Measurements from ENCODE around the gene ZNF135. TPM values are rescaled to one million over a fixed set of nuclear protein-coding genes. Genes with fewer than 3 reads are reported as not detected.
A peak's percentile ranks its signal among the peaks of the same experiment; 100 is the strongest.

ZNF135 gene
- total and polyA plus RNA-seq, 2 experiments from 2014 or later = 4.8 to 10.3 TPM

DNA sequence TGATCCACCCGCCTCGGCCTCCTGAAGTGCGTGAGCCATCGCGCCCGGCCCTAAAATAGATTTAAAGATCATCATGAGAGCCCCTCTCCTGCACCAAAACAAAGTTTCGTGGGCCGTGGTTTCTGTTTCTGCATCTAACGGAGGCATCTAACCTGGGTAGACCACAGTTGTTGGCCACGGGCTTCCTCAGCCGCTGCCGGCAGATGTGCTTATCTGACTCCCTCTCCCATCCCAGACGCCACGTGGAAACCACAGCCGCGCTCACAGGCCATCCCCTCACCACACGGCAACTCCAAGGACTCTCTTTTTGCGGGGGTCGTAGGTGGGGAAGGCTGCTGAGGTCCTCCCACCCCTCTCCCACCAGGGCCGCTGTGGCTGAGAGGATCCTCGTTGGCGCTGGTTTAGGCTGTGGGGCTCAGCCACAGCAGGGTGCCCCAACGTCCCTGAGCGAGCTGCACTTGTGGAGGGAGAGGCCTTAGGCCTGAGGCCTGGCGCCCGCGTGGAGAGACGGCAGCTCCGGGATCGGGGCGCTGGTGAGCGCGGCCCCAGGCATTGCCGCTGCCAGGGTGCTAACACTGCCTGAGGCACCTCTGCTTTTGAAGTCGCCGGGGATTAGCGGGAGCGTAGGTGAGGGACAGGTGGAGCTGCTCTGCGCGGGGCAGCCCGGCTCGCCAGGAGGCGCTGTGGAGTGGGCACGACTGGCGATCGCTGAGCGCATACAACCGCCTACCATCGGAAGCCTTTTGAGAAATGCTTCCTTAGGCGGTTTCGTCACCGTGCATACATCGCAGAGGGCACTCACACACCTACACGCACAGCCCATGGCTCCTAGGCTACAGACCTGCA, 16.4 kb upstream of the ZNF135 start:
- no peaks in the 10 kb centered on the region for H3K79me2 ChIP-seq (replicated peaks; ENCODE audit: insufficient read depth)
- H2AFZ ChIP-seq = peak overlapping the region; percentile 89
- H3K27ac ChIP-seq (ENCODE audit: low read depth) = no peak overlapping the region
- DNase-seq (ENCODE audit: low spot score) = peak; percentile 94
- no peak overlapping the region for H3K27ac Mint-ChIP-seq
- TF ChIP-seq POLR2AphosphoS5 (IDR thresholded peaks at IDR 0.05; ENCODE audit: low read depth) (peak; percentile 24; the same call in 1 of the 2 replicates), CREB1 (CRISPR knock-in tag; IDR thresholded peaks at IDR 0.05; ENCODE audit: low read depth) (no peak)
- TF ChIP-seq, protein P1, sequence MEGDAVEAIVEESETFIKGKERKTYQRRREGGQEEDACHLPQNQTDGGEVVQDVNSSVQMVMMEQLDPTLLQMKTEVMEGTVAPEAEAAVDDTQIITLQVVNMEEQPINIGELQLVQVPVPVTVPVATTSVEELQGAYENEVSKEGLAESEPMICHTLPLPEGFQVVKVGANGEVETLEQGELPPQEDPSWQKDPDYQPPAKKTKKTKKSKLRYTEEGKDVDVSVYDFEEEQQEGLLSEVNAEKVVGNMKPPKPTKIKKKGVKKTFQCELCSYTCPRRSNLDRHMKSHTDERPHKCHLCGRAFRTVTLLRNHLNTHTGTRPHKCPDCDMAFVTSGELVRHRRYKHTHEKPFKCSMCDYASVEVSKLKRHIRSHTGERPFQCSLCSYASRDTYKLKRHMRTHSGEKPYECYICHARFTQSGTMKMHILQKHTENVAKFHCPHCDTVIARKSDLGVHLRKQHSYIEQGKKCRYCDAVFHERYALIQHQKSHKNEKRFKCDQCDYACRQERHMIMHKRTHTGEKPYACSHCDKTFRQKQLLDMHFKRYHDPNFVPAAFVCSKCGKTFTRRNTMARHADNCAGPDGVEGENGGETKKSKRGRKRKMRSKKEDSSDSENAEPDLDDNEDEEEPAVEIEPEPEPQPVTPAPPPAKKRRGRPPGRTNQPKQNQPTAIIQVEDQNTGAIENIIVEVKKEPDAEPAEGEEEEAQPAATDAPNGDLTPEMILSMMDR (conservative IDR thresholded peaks at IDR 0.05; ENCODE audit: low read depth in 2 of 2) = peak; percentile 73 to 91
- H3K36me3 ChIP-seq (ENCODE audit: insufficient read depth) = no peaks in the 10 kb centered on the region
- peak overlapping the region; percentile 76 for H3K4me2 ChIP-seq
- H4K20me1 ChIP-seq (replicated peaks; ENCODE audit: insufficient read depth) = no peaks in the 10 kb centered on the region
- H3K4me3 ChIP-seq = peak overlapping the region; percentile 45
- peaks cover 3% of the 10 kb centered on the region; the same call in 2 of the 3 replicates for H3K4me1 Mint-ChIP-seq
- peaks cover 82% of the 10 kb centered on the region for H3K9me3 Mint-ChIP-seq
- H3K9me2 ChIP-seq (ENCODE audit: insufficient read depth) = no peaks in the 10 kb centered on the region
- H3K36me3 Mint-ChIP-seq (ENCODE audit: low read depth) = peaks cover 40% of the 10 kb centered on the region
- peaks cover 17% of the 10 kb centered on the region for H3K4me1 ChIP-seq (ENCODE audit: insufficient read depth)
- H3K4me3 Mint-ChIP-seq = no peak overlapping the region
- H3K27me3 Mint-ChIP-seq (ENCODE audit: insufficient read depth, low read depth, poor library complexity) = peaks cover 15% of the 10 kb centered on the region
- H3K27me3 ChIP-seq (ENCODE audit: insufficient read depth) = peaks cover 24% of the 10 kb centered on the region
- no peaks in the 10 kb centered on the region for H3F3A ChIP-seq (replicated peaks; ENCODE audit: low read depth)
- ATAC-seq = peak; percentile 84

DNA sequence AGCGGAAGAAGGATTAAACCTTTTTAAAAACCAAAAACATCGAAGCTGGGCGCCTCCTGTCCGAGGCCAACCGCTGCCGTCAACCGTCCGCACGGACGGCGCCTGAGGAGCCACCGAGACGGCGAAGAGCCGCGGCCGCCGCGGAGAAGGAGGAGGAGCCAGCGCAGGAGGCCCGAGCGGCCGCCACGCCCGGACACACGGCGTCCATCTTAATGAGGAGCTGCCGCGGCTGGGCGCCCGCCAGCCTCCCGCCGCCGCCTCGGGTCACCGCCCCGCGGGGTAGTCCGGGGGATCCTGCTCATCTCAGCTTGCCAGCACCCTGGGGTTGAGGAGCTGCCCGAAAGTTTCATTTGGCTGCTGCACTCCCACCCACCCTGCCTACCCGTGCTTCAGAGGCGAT, 14.7 kb upstream of the ZNF135 start:
- Mint-ChIP-seq H3K27me3 (ENCODE audit: insufficient read depth, low read depth, poor library complexity) (peaks cover 11% of the 10 kb centered on the region), H3K36me3 (ENCODE audit: low read depth) (peaks cover 43% of the 10 kb centered on the region)

More for the DNA sequence above, 14.7 kb upstream of the ZNF135 start:
- Histone ChIP-seq H3K4me1 (ENCODE audit: insufficient read depth) (peaks cover 4% of the 10 kb centered on the region; the same call in 1 of the 2 replicates), H3K4me3 (no peak overlapping the region), H2AFZ (no peak overlapping the region), H3K9me2 (ENCODE audit: insufficient read depth) (no peaks in the 10 kb centered on the region), H3K27ac (ENCODE audit: low read depth) (no peak overlapping the region), H4K20me1 (replicated peaks; ENCODE audit: insufficient read depth) (no peaks in the 10 kb centered on the region), H3K79me2 (replicated peaks; ENCODE audit: insufficient read depth) (no peaks in the 10 kb centered on the region), H3K36me3 (ENCODE audit: insufficient read depth) (no peaks in the 10 kb centered on the region), H3K4me2 (no peak overlapping the region), H3K27me3 (ENCODE audit: insufficient read depth) (peaks cover 24% of the 10 kb centered on the region), H3F3A (replicated peaks; ENCODE audit: low read depth) (no peaks in the 10 kb centered on the region)
- ATAC-seq (no peak), DNase-seq (ENCODE audit: low spot score) (no peak)
- H3K4me1 Mint-ChIP-seq = no peaks in the 10 kb centered on the region
- no peak overlapping the region for H3K4me3 Mint-ChIP-seq
- peaks cover 86% of the 10 kb centered on the region for H3K9me3 Mint-ChIP-seq
- H3K27ac Mint-ChIP-seq = no peak overlapping the region
- TF ChIP-seq CREB1 (CRISPR knock-in tag; IDR thresholded peaks at IDR 0.05; ENCODE audit: low read depth) (no peak), STAT1 (IDR thresholded peaks at IDR 0.05; ENCODE audit: unreplicated experiment) (no peak), NANOG (IDR thresholded peaks at IDR 0.05; ENCODE audit: borderline replicate concordance) (no peak)
- TF ChIP-seq, protein P1 (conservative IDR thresholded peaks at IDR 0.05; ENCODE audit: low read depth in 2 of 2) = no peak
